H1 (cell line): ENCODE results near the gene ATP2A3. TPM values are rescaled to one million over a fixed set of nuclear protein-coding genes. Genes with fewer than 3 reads are reported as not detected.

ENCODE experiments used
- CTCF ChIA-PET: fragments of 300-600 bp; sonication (Branson Sonifier 250); formaldehyde crosslinking; loops from one replicate; lab custom pipeline; 2021; ENCODE audit not compliant: partially characterized antibody; lab: Charles Lee
- POLR2A ChIA-PET: fragments of 300-600 bp; sonication (Branson Sonifier 250); formaldehyde crosslinking; loops from one replicate; lab custom pipeline; 2021; ENCODE audit warnings: inconsistent platforms; ENCODE audit not compliant: partially characterized antibody; lab: Charles Lee
- DNase-seq, 2 experiments: peaks; one replicate each; pipeline versions ENCODE4 v3.0.0 to v3.0.0-alpha.2; 2010 to 2022; ENCODE audit warnings: low spot score in 2 of 2, low read depth in 1 of 2, mixed read lengths in 1 of 2
- FAIRE-seq: peaks from 2 replicates; lab custom pipeline; 2011; peaks lifted over from hg19 to GRCh38; lab: Jason Lieb, UNC
- H2AFZ ChIP-seq: 2 replicates; pipeline ENCODE4 v1.8.1; 2012; ENCODE audit warnings: low read length, inconsistent platforms
- H2AK5ac ChIP-seq: 2 replicates; pipeline ENCODE4 v1.6.1; 2013; ENCODE audit warnings: low read depth, low read length
- H2BK120ac ChIP-seq: replicated peaks from 2 replicates; pipeline ENCODE3; 2013; ENCODE audit warnings: low read depth, low read length, inconsistent platforms
- H2BK12ac ChIP-seq: 2 replicates; pipeline ENCODE4 v1.6.1; 2013; ENCODE audit warnings: low read depth, low read length
- H2BK15ac ChIP-seq: 2 replicates; pipeline ENCODE4 v1.6.1; 2013; ENCODE audit warnings: low read length
- H2BK20ac ChIP-seq: 2 replicates; pipeline ENCODE4 v1.6.1; 2013; ENCODE audit warnings: low read length
- H2BK5ac ChIP-seq: 2 replicates; pipeline ENCODE4 v1.6.1; 2013; ENCODE audit warnings: low read depth, low read length
- H3K14ac ChIP-seq: 2 replicates; pipeline ENCODE4 v1.6.1; 2013; ENCODE audit warnings: inconsistent platforms; ENCODE audit not compliant: insufficient read length
- H3K18ac ChIP-seq: 2 replicates; pipeline ENCODE4 v1.6.1; 2013; ENCODE audit warnings: low read length; ENCODE audit errors: extremely low read depth
- H3K23ac ChIP-seq: 2 replicates; pipeline ENCODE4 v1.6.1; 2013; ENCODE audit warnings: inconsistent platforms; ENCODE audit not compliant: insufficient read length
- H3K23me2 ChIP-seq: 2 replicates; pipeline ENCODE4 v1.6.1; 2013; ENCODE audit warnings: low read depth, low read length
- H3K27ac ChIP-seq: 2 replicates; pipeline ENCODE4 v1.6.1; 2011; ENCODE audit warnings: low read depth, low read length, inconsistent platforms
- H3K27me3 ChIP-seq, 4 experiments: replicated peaks in 1 of 4; 1 replicate in 1 of 4; 2 replicates in 3 of 4; pipeline versions ENCODE4 v1.6.1 to v1.8.1; 2011 to 2013; ENCODE audit warnings: low read length in 3 of 4, mild to moderate bottlenecking in 3 of 4, inconsistent platforms in 2 of 4, mixed read lengths in 2 of 4, moderate library complexity in 1 of 4; ENCODE audit not compliant: control insufficient read depth in 3 of 4, insufficient read depth in 3 of 4; ENCODE audit errors: extremely low read depth in 1 of 4
- H3K36me3 ChIP-seq, 4 experiments: 2 replicates each; pipeline versions ENCODE4 v1.6.1 to v1.8.1; 2011 to 2013; ENCODE audit warnings: mild to moderate bottlenecking in 4 of 4, low read length in 3 of 4, moderate library complexity in 2 of 4, control low read depth in 1 of 4, inconsistent platforms in 1 of 4; ENCODE audit not compliant: insufficient read depth in 4 of 4, control insufficient read depth in 2 of 4
- H3K4ac ChIP-seq: replicated peaks from 2 replicates; pipeline ENCODE3; 2013; ENCODE audit warnings: low read length, low read depth, mixed read lengths, inconsistent platforms; ENCODE audit not compliant: insufficient read length
- H3K4me1 ChIP-seq, 4 experiments: replicated peaks in 1 of 4; 1 replicate in 1 of 4; 2 replicates in 3 of 4; pipeline versions ENCODE4 v1.6.1 to v1.8.1; 2011 to 2013; ENCODE audit warnings: low read length in 3 of 4, inconsistent platforms in 2 of 4, mixed read lengths in 1 of 4; ENCODE audit not compliant: insufficient read depth in 4 of 4, control insufficient read depth in 3 of 4
- H3K4me2 ChIP-seq, 2 experiments: 2 replicates each; pipeline versions ENCODE4 v1.6.1 to v1.8.1; 2011 to 2013; ENCODE audit warnings: low read depth in 2 of 2, low read length in 2 of 2, control low read depth in 1 of 2, inconsistent platforms in 1 of 2, mild to moderate bottlenecking in 1 of 2; ENCODE audit not compliant: insufficient read depth in 1 of 2
- H3K4me3 ChIP-seq, 4 experiments: fragments of 200-600, 300-600 bp in 1 of 4; sonication (generic), shearing (Covaris generic), sonication (Bioruptor Twin) in 1 of 4; 2 replicates each; pipeline versions ENCODE4 v1.5.1 to v1.8.1; 2011 to 2016; ENCODE audit warnings: low read length in 4 of 4, low read depth in 3 of 4, control low read depth in 2 of 4, inconsistent platforms in 2 of 4, mild to moderate bottlenecking in 2 of 4, mixed read lengths in 1 of 4, moderate library complexity in 1 of 4; ENCODE audit not compliant: insufficient read depth in 2 of 4; ENCODE audit errors: extremely low read depth in 1 of 4
- H3K56ac ChIP-seq: replicated peaks from 2 replicates; pipeline ENCODE3; 2013; ENCODE audit warnings: low read depth, mild to moderate bottlenecking, mixed read lengths, low read length, inconsistent platforms; ENCODE audit not compliant: insufficient read length
- H3K79me1 ChIP-seq: 2 replicates; pipeline ENCODE4 v1.6.1; 2013; ENCODE audit warnings: low read depth, low read length, control low read depth
- H3K79me2 ChIP-seq, 2 experiments: 2 replicates each; pipeline versions ENCODE4 v1.6.1 to v1.8.1; 2012 to 2013; ENCODE audit warnings: low read length in 2 of 2, mild to moderate bottlenecking in 2 of 2, inconsistent platforms in 1 of 2; ENCODE audit not compliant: insufficient read depth in 2 of 2, control insufficient read depth in 1 of 2
- H3K9ac ChIP-seq, 4 experiments: replicated peaks in 1 of 4; 1 replicate in 1 of 4; 2 replicates in 3 of 4; pipeline versions ENCODE4 v1.6.1 to v1.8.1; 2011 to 2013; ENCODE audit warnings: low read depth in 3 of 4, low read length in 3 of 4, control low read depth in 2 of 4, mild to moderate bottlenecking in 2 of 4, moderate library complexity in 2 of 4, inconsistent platforms in 1 of 4; ENCODE audit errors: extremely low read depth in 1 of 4
- H3K9me3 ChIP-seq, 2 experiments: 2 replicates each; pipeline versions ENCODE4 v1.6.1 to v1.8.1; 2012 to 2013; ENCODE audit warnings: mild to moderate bottlenecking in 2 of 2, moderate library complexity in 2 of 2, control low read depth in 1 of 2, inconsistent platforms in 1 of 2, low read depth in 1 of 2, low read length in 1 of 2, mixed read lengths in 1 of 2; ENCODE audit not compliant: insufficient read depth in 2 of 2
- H4K20me1 ChIP-seq, 2 experiments: replicated peaks in 1 of 2; 2 replicates each; pipeline versions ENCODE3 to v1.8.1; 2011 to 2013; ENCODE audit warnings: inconsistent platforms in 2 of 2, low read length in 2 of 2, mild to moderate bottlenecking in 1 of 2; ENCODE audit not compliant: insufficient read depth in 2 of 2, control insufficient read depth in 1 of 2
- H4K5ac ChIP-seq: 2 replicates; pipeline ENCODE4 v1.6.1; 2013; ENCODE audit warnings: low read length, low read depth, mixed read lengths, inconsistent platforms; ENCODE audit not compliant: insufficient read length
- H4K8ac ChIP-seq: 2 replicates; pipeline ENCODE4 v1.8.0; 2013; ENCODE audit warnings: mild to moderate bottlenecking, moderate library complexity, low read length, inconsistent platforms; ENCODE audit not compliant: insufficient read depth; ENCODE audit errors: extremely low read depth
- H4K91ac ChIP-seq: replicated peaks from 2 replicates; pipeline ENCODE3; 2013; ENCODE audit warnings: low read length, mixed read lengths, inconsistent platforms; ENCODE audit not compliant: insufficient read length
- ASH2L ChIP-seq: fragments of 200-600, 300-600 bp; sonication (generic); IDR thresholded peaks from one replicate; pipeline ENCODE4 v1.7.1; 2017; ENCODE audit warnings: low read length
- EZH2 ChIP-seq: fragments of 200-600 bp; sonication (generic); IDR thresholded peaks from 2 replicates; pipeline ENCODE4 v1.7.1; 2012; ENCODE audit warnings: low read depth, mild to moderate bottlenecking, moderate library complexity, low read length, inconsistent platforms; ENCODE audit not compliant: severe bottlenecking
- WGBS, 2 experiments: shearing (Covaris generic) in 1 of 2; methylation state at CpG; one replicate each; pipeline versions ENCODE4 v1.1.6 to v1.1.7; 2013 to 2015; ENCODE audit warnings: low lambda C conversion rate in 2 of 2, mixed read lengths in 2 of 2, inconsistent platforms in 1 of 2, low coverage in 1 of 2, missing lambda C conversion rate in 1 of 2; ENCODE audit not compliant: insufficient replicate concordance in 2 of 2, insufficient coverage in 1 of 2, insufficient read length in 1 of 2; ENCODE audit errors: extremely low coverage in 1 of 2, missing lambda C conversion rate in 1 of 2; 5-methylcytosine and 5-hydroxymethylcytosine counted together
- polyA plus RNA-seq, 7 experiments: library from polyadenylated mRNA; depleted of rRNA in 3 of 7; stranded (reverse) in 5 of 7; unstranded in 2 of 7; fragments of >200 nt in 5 of 7; fragments of 200-250 nt in 2 of 7; gene quantifications; 1 replicate in 5 of 7; 2 replicates in 1 of 7; 4 replicates in 1 of 7; pipeline versions ENCODE4 v1.2.1 to v1.2.3, GENCODE V29; 2011 to 2013; ENCODE audit warnings: missing spikeins in 2 of 7, mixed read lengths in 2 of 7
- total RNA-seq: library from RNA; stranded (reverse); fragmentation: NEBNext Ultra II Directional; extraction: Animal tissue kit (Norgen Biotek cat#: 25700); gene quantifications from 2 replicates; pipeline ENCODE4 v1.2.1, GENCODE V29; 2021
- TF ChIP-seq, protein P1 (sequence below), 3 experiments: IDR thresholded peaks; 1 replicate in 2 of 3; 2 replicates in 1 of 3; pipeline versions ENCODE4 v1.5.1 to v1.6.1; 2011; ENCODE audit warnings: low read length in 3 of 3, mild to moderate bottlenecking in 3 of 3, inconsistent platforms in 2 of 3, low read depth in 1 of 3, moderate library complexity in 1 of 3; ENCODE audit not compliant: insufficient read depth in 1 of 3; ENCODE audit errors: control extremely low read depth in 1 of 3

Gene ATP2A3
- total and polyA plus RNA-seq, 2 of the 8 experiments (the other 6 are each of a cell fraction or from before 2014, with no cell fraction given), result 18.4 to 32.5 TPM

DNA sequence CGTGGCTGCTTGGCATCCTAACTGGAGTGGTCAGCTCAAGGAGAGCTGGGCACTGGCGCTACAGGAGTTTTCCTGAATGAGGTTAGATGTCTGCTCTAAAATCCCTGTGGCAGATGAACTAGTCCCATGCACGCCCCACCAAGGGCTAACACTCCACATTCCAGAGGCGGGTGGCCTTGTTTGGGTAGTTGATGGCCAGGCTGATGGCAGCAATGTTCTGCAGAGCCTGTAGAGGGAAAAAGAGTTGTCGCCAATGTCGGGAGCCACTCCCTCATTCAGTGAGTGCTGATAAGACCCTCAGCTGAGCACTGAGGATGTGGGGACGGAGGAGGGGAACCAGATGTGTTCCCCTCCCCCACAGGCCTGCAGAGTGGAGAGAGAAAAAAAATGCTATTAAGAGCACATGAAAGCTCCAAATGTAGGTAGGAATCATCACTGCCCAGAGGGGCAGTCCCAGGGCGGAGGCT lies 42.5 kb upstream of the ATP2A3 start:
- 91% methylated on average over 8 of the region's 8 CpGs; no CpG with 5 or more reads in 1 of the 2 experiments for WGBS, 2 experiments
- TF ChIP-seq ASH2L, result no peak
- TF ChIP-seq, protein P1, sequence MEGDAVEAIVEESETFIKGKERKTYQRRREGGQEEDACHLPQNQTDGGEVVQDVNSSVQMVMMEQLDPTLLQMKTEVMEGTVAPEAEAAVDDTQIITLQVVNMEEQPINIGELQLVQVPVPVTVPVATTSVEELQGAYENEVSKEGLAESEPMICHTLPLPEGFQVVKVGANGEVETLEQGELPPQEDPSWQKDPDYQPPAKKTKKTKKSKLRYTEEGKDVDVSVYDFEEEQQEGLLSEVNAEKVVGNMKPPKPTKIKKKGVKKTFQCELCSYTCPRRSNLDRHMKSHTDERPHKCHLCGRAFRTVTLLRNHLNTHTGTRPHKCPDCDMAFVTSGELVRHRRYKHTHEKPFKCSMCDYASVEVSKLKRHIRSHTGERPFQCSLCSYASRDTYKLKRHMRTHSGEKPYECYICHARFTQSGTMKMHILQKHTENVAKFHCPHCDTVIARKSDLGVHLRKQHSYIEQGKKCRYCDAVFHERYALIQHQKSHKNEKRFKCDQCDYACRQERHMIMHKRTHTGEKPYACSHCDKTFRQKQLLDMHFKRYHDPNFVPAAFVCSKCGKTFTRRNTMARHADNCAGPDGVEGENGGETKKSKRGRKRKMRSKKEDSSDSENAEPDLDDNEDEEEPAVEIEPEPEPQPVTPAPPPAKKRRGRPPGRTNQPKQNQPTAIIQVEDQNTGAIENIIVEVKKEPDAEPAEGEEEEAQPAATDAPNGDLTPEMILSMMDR (IDR thresholded peaks at IDR 0.05; ENCODE audit: control extremely low read depth in 1 of 3, insufficient read depth in 1 of 3, low read depth in 1 of 3, low read length in 3 of 3), result peak in 1 of 3 experiments; percentile 7; a peak in 1 of 4 replicates
- TF ChIP-seq EZH2, result no peak
- TF ChIP-seq, all 59 proteins: peak for 1
- no peak for FAIRE-seq

More for the DNA sequence above, 42.5 kb upstream of the ATP2A3 start:
- Histone ChIP-seq H2BK120ac (no peak overlapping the region), H3K79me1 (no peaks in the 10 kb centered on the region), H4K8ac (no peak overlapping the region), H3K4me3 (no peak overlapping the region), H2BK20ac (no peak overlapping the region), H2BK12ac (no peak overlapping the region), H3K27me3 (no peaks in the 10 kb centered on the region), H2AFZ (no peak overlapping the region), H3K27ac (no peak overlapping the region), H3K4ac (no peak overlapping the region), H3K56ac (no peak overlapping the region), H4K5ac (no peak overlapping the region), H2AK5ac (no peak overlapping the region), H3K79me2 (no peaks in the 10 kb centered on the region), H3K18ac (no peak overlapping the region), H3K14ac (no peak overlapping the region), H2BK5ac (no peak overlapping the region), H4K20me1 (no peaks in the 10 kb centered on the region), H3K23ac (no peak overlapping the region), H2BK15ac (no peak overlapping the region), H3K9ac (no peak overlapping the region; a peak in 1 of 7 replicates), H3K36me3 (peaks cover 0 to 7% (median 2%) of the 10 kb centered on the region in 4 experiments; a peak in 2 of 8 replicates), H4K91ac (no peak overlapping the region), H3K4me2 (no peak overlapping the region), H3K23me2 (no peaks in the 10 kb centered on the region), H3K9me3 (no peaks in the 10 kb centered on the region), H3K4me1 (peaks cover 0 to 16% (median 9%) of the 10 kb centered on the region in 4 experiments; a peak in 6 of 7 replicates)
- no peak for DNase-seq
- ChIA-PET CTCF (interaction anchor here (0.7 to 8.3 kb wide), 18 partner anchors 8 to 270 kb away, joined by 3 to 102 read pairs (median 4); partner anchors contain the start of gene P2RX1), POLR2A (interaction anchor here (1.0 to 2.5 kb wide), 2 partner anchors 72 to 84 kb away, joined by 5 read pairs; no protein-coding TSS in a partner anchor)
